ENCODE measurements around the gene USP48.

- TF ChIP-seq CTCF (IDR thresholded peaks at IDR 0.05; ENCODE audit: low read length) (no peak), EZH2 (optimal IDR thresholded peaks at IDR 0.05; ENCODE audit: low read depth, low read length) (no peak), EZH2phosphoT487 (IDR thresholded peaks at IDR 0.05; ENCODE audit: low read length) (no peak)
These were observed 134.6 kb downstream of the USP48 start for GRCh38 chr1:21648352-21648730.
